Adipocyte (in vitro differentiated cells): ENCODE data around the gene LIF.

Experiments used
- DNase-seq: peaks from one replicate; pipeline ENCODE4 v3.0.0-alpha.2; 2015; ENCODE audit warnings: low read depth
- H3K27me3 ChIP-seq: replicated peaks from 2 replicates; pipeline ENCODE4 v1.7.0; 2013; ENCODE audit warnings: mild to moderate bottlenecking, low read length, moderate library complexity; ENCODE audit not compliant: control insufficient read depth, insufficient read depth
- H3K36me3 ChIP-seq: 2 replicates; pipeline ENCODE4 v1.7.0; 2013; ENCODE audit warnings: low read length, mild to moderate bottlenecking, moderate library complexity; ENCODE audit not compliant: control insufficient read depth, insufficient read depth, severe bottlenecking
- H3K4me1 ChIP-seq: 2 replicates; pipeline ENCODE4 v1.7.0; 2013; ENCODE audit warnings: mild to moderate bottlenecking, low read length, moderate library complexity; ENCODE audit not compliant: control insufficient read depth, insufficient read depth
- H3K4me3 ChIP-seq: 2 replicates; pipeline ENCODE4 v1.7.0; 2013; ENCODE audit warnings: mild to moderate bottlenecking, low read length, moderate library complexity
- H3K9ac ChIP-seq: 2 replicates; pipeline ENCODE4 v1.7.0; 2013; ENCODE audit warnings: mild to moderate bottlenecking, low read length, moderate library complexity
- H3K9me3 ChIP-seq: 2 replicates; pipeline ENCODE4 v1.7.0; 2013; ENCODE audit warnings: mild to moderate bottlenecking, low read length, moderate library complexity; ENCODE audit not compliant: control insufficient read depth

The LIF gene

GRCh38 chr22:30289141-30289979 is 42.8 kb upstream of the LIF start, which contains the start of gene CASTOR1:
CASTOR1 (minus strand) TSS chr22:30289505; CDS start chr22:30289497, 8 bp downstream.
- H3K9me3 ChIP-seq = no peaks in the 10 kb centered on the region
- H3K9ac ChIP-seq = peak within 1 kb of the TSS; percentile 86
- peak; percentile 100 for DNase-seq
- peaks cover 34% of the 10 kb centered on the region for H3K4me1 ChIP-seq
- peaks cover 39% of the 10 kb centered on the region for H3K36me3 ChIP-seq
- no peaks in the 10 kb centered on the region for H3K27me3 ChIP-seq
- H3K4me3 ChIP-seq = peak within 1 kb of the TSS; percentile 83

DNA sequence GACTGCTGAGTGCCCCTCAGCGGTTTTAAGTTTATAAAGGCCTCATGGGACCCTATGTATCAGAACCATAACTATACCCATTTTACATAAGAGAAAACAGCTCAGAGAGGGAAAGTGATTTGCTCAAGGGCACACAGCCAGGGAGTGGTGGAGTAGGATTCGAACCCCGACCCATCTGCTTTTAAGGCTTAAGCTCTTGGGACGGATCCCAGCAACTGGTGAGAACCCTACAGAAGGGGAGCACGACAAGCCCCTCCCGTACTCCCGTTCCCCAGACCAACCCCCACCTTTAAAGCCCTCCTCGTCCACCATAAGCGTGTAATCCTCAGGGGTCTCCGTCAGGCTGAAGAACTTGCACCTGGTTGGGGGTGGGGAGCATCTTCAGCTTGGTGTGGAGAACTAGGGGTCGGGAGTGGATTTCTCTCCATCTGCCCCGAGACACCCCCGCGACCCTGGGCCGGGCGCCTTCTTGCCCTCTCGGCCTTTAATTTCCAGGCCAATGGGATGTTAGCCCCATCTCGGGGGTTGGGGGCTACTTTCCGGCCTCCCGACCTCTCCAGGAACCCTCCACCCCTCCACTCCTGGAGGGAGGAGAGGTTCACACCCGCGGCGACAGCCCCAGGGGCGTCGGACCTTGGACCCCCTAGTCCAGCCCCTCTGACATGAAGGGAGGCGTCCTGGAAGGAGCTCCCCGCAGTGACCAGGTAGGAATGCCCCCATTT is 42.0 kb upstream of the LIF start:
- H3K4me3 ChIP-seq = peak overlapping the region; percentile 83
- DNase-seq = no peak
- peak overlapping the region; percentile 86 for H3K9ac ChIP-seq
- no peaks in the 10 kb centered on the region for H3K27me3 ChIP-seq
- peaks cover 32% of the 10 kb centered on the region for H3K36me3 ChIP-seq
- peaks cover 34% of the 10 kb centered on the region for H3K4me1 ChIP-seq
- no peaks in the 10 kb centered on the region for H3K9me3 ChIP-seq

GRCh38 chr22:30287648-30288418 is 41.3 kb upstream of the LIF start:
- Histone ChIP-seq H3K27me3 (no peaks in the 10 kb centered on the region), H3K4me1 (peaks cover 34% of the 10 kb centered on the region), H3K9ac (peak overlapping the region; percentile 86), H3K9me3 (no peaks in the 10 kb centered on the region), H3K36me3 (peaks cover 24% of the 10 kb centered on the region), H3K4me3 (peak overlapping the region; percentile 83)
- peak; percentile 95 for DNase-seq

- Histone ChIP-seq H3K36me3 (peaks cover 16% of the 10 kb centered on the region), H3K9ac (no peak overlapping the region), H3K27me3 (no peaks in the 10 kb centered on the region), H3K9me3 (no peaks in the 10 kb centered on the region), H3K4me3 (no peak overlapping the region), H3K4me1 (peaks cover 34% of the 10 kb centered on the region)
- peak; percentile 62 for DNase-seq
These were observed 40.5 kb upstream of the LIF start for GRCh38 chr22:30286813-30287647.

- H3K4me3 ChIP-seq = no peak overlapping the region
- H3K27me3 ChIP-seq = no peaks in the 10 kb centered on the region
- no peak overlapping the region for H3K9ac ChIP-seq
- H3K36me3 ChIP-seq = peaks cover 11% of the 10 kb centered on the region
- DNase-seq = no peak
- H3K4me1 ChIP-seq = peaks cover 30% of the 10 kb centered on the region
- H3K9me3 ChIP-seq = no peaks in the 10 kb centered on the region
These were observed 39.8 kb upstream of the LIF start for GRCh38 chr22:30286331-30286730.

GRCh38 chr22:30285846-30286200 is 39.3 kb upstream of the LIF start:
- H3K9ac ChIP-seq = no peak overlapping the region
- H3K27me3 ChIP-seq = no peaks in the 10 kb centered on the region
- no peaks in the 10 kb centered on the region for H3K9me3 ChIP-seq
- H3K36me3 ChIP-seq = peaks cover 11% of the 10 kb centered on the region
- H3K4me3 ChIP-seq = no peak overlapping the region
- peaks cover 25% of the 10 kb centered on the region for H3K4me1 ChIP-seq
- DNase-seq = no peak

GRCh38 chr22:30285176-30285845 is 38.8 kb upstream of the LIF start:
- Histone ChIP-seq H3K4me3 (no peak overlapping the region), H3K9ac (no peak overlapping the region), H3K36me3 (peaks cover 11% of the 10 kb centered on the region), H3K27me3 (no peaks in the 10 kb centered on the region), H3K4me1 (peaks cover 20% of the 10 kb centered on the region), H3K9me3 (no peaks in the 10 kb centered on the region)
- DNase-seq = no peak

DNA sequence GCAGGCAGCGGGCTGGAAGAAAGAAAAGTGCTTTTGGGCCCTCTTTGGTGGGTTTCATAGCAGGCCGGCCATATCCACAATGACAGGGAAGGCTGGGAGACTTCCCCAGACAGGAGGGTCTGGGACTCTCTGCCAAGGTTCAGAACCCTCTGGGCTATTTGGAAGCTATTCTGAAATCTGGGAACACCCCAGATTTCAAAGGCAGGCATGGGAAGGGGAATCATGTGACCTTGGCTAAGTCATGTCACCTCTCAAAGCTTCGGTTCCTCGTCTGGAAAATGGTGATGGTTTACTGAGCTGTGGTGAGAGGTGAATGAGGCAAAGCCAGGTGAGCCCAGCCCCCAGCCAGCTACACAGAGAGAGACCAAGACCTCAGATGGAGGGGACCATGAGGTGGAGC is 38.1 kb upstream of the LIF start:
- H3K36me3 ChIP-seq = peaks cover 11% of the 10 kb centered on the region
- no peak for DNase-seq
- H3K9me3 ChIP-seq = no peaks in the 10 kb centered on the region
- no peaks in the 10 kb centered on the region for H3K27me3 ChIP-seq
- H3K4me3 ChIP-seq = no peak overlapping the region
- H3K9ac ChIP-seq = no peak overlapping the region
- peaks cover 19% of the 10 kb centered on the region for H3K4me1 ChIP-seq

DNA sequence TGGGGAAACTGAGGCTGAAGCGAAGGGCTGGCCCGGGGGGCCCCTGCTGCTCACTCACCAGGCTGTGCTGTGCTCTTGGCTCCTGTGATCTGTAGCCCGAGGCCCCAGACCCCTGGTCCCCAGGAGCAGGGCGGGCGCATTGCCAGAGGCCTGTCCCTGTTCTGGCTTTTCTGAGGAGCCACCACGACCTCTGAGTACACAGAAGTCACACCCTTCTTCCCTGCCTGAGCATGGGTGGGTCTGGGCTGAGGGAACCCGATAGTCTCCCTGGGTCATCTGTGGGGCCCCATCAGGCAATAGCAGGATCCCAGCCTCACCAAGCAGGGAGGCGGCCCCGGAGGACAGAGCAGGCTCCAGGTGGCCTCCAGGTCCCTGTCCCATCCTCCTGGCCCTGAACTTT is 37.6 kb upstream of the LIF start:
- H3K9ac ChIP-seq = no peak overlapping the region
- DNase-seq = no peak

GRCh38 chr22:30283342-30283741 is 36.8 kb upstream of the LIF start:
- H3K27me3 ChIP-seq = no peaks in the 10 kb centered on the region
- DNase-seq = no peak
- H3K9ac ChIP-seq = no peak overlapping the region
- no peak overlapping the region for H3K4me3 ChIP-seq
- H3K9me3 ChIP-seq = no peaks in the 10 kb centered on the region
- H3K4me1 ChIP-seq = peaks cover 25% of the 10 kb centered on the region
- H3K36me3 ChIP-seq = peaks cover 11% of the 10 kb centered on the region

More for the DNA sequence above, 37.6 kb upstream of the LIF start:
- Histone ChIP-seq H3K4me3 (no peak overlapping the region), H3K4me1 (peaks cover 24% of the 10 kb centered on the region), H3K9me3 (no peaks in the 10 kb centered on the region), H3K36me3 (peaks cover 11% of the 10 kb centered on the region), H3K27me3 (no peaks in the 10 kb centered on the region)
